Stomach (tissue), 9 donors: ENCODE measurements around the gene UGT1A7. TPM values are rescaled to one million over a fixed set of nuclear protein-coding genes. Genes with fewer than 3 reads are reported as not detected.

Experiments
- DNase-seq, 2 donors: peaks; one replicate each; pipeline versions ENCODE4 v3.0.0 to v3.0.0-alpha.2; 2013 to 2019
- H3K27ac ChIP-seq, 5 donors: fragments of 200-600 bp in 4 of 5; sonication (generic) in 4 of 5; one replicate each; pipeline ENCODE4 v1.5.1; 2013 to 2019; ENCODE audit warnings: mild to moderate bottlenecking in 1 of 5, moderate library complexity in 1 of 5
- H3K27me3 ChIP-seq, 3 donors: fragments of 200-600 bp; sonication (generic); one replicate each; pipeline ENCODE4 v1.5.1; 2017 to 2019; ENCODE audit warnings: mixed run types in 1 of 3
- H3K36me3 ChIP-seq, 4 donors: fragments of 200-600 bp; sonication (generic); 1 replicate in 3 of 4; 2 replicates in 1 of 4; pipeline ENCODE4 v1.5.1; 2016 to 2019
- H3K4me1 ChIP-seq, 4 donors: fragments of 200-600 bp; sonication (generic); one replicate each; pipeline ENCODE4 v1.5.1; 2016 to 2019
- H3K4me3 ChIP-seq, 4 donors: fragments of 200-600 bp; sonication (generic) in 3 of 4; one replicate each; pipeline ENCODE4 v1.5.1; 2016 to 2019; ENCODE audit warnings: mild to moderate bottlenecking in 1 of 4
- H3K9me3 ChIP-seq, 4 donors: fragments of 200-600 bp; sonication (generic); one replicate each; pipeline ENCODE4 v1.5.1; 2016 to 2019
- EP300 ChIP-seq: sonication (generic); formaldehyde crosslinking; IDR thresholded peaks from one replicate; pipeline ENCODE4 v1.6.1; 2017; ENCODE audit warnings: antibody characterized with exemption
- POLR2A ChIP-seq, 4 donors: fragments of 450-650 bp; IDR thresholded peaks; one replicate each; pipeline ENCODE4 v1.6.1; 2016; ENCODE audit warnings: antibody characterized with exemption in 4 of 4, control low read depth in 2 of 4, mild to moderate bottlenecking in 1 of 4, moderate library complexity in 1 of 4
- POLR2AphosphoS5 ChIP-seq, 3 donors: sonication (generic); formaldehyde crosslinking; IDR thresholded peaks; one replicate each; pipeline ENCODE4 v1.6.1; 2016; ENCODE audit warnings: antibody characterized with exemption in 3 of 3
- WGBS, 5 donors: extraction: QIAGEN DNeasy Blood & Tissue Kit in 3 of 5; methylation state at CpG; one replicate each; pipeline versions ENCODE4 v1.1.5 to v1.1.7; 2013 to 2018; 5-methylcytosine and 5-hydroxymethylcytosine counted together
- intact Hi-C: fragments of 100-400 bp; cut with DNase I; formaldehyde crosslinking; loops from one replicate; pipeline ENCODE4 v1.15.1; 2023; ENCODE audit warnings: low total_unique reads
- polyA plus RNA-seq, 3 donors: library from polyadenylated mRNA; stranded (reverse); fragments of 200-250 nt; gene quantifications; one replicate each; pipeline ENCODE4 v1.2.3, GENCODE V29; 2013
- total RNA-seq, 5 donors: library from RNA; depleted of rRNA; stranded (reverse); fragments of >200 nt; gene quantifications; one replicate each; pipeline versions ENCODE4 v1.1.0 to v1.2.3, GENCODE V29; 2014 to 2016
- TF ChIP-seq, protein P1 (sequence below), 7 experiments: fragments of 450-650 bp in 4 of 7; fragments of 200-600 bp in 3 of 7; sonication (generic) in 3 of 7; IDR thresholded peaks; one replicate each; pipeline ENCODE4 v1.5.1; 2016 to 2019; ENCODE audit warnings: antibody characterized with exemption in 7 of 7, control low read depth in 2 of 7, mild to moderate bottlenecking in 1 of 7
- donor health status: healthy with polysubstance abuse.
- donor health status: Bipolar disorder and iron deficiency.
- donor health status: healthy.

UGT1A7 gene
- total and polyA plus RNA-seq, 8 donors, result 0.45 to 37.1 (median 3.6) TPM; not detected in 2

DNA sequence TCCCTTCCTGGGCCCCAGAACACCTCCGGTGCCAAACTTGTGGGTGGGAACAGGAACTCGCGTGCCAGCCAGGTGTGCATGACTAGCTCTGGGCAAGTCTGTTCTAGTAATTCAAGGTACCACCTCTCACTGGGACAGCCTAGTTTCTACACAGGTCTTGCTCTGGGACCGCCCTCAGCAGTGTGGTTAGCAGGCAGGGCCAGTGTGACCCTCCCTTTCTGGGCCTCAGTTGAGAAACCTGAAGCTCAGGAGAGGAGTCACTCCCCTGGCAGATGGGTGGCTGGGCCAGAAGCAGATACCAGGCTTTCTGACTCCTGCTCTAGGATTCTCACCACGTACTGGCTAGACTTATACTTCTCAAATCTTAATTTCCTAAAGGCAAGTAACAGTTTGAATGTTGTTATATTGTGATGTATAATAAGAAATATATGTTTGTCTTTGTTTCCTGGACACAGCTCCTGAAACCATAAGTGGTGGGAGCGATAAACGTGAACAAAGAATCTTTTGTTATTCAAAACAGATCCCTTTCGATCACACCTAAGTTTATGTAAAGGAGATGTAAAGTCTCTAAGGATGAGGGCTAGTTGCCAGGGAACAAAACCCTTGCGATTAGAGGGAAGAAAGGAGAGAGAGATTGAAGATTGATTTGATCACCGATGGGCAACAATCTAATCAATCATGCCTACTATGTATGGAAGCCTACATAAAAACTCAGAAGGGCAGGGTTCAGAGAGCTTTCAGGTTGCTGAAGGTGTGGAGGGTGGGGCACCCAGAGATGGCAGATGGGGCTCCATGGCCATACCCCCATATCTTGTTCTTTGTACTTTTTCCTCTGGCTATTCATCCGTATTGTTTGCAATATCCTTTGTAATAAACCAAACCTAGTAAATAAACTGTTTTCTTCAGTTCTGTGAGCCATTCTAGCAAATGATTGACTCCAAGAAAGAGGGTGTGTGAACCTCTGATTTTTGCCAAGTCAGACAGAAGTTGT, 10.0 kb downstream of the UGT1A7 start:
- no peaks in the 10 kb centered on the region for H3K9me3 ChIP-seq
- TF ChIP-seq POLR2A (IDR thresholded peaks at IDR 0.05), result peak in 1 of 4 donors; percentile 53
- TF ChIP-seq POLR2AphosphoS5 (IDR thresholded peaks at IDR 0.05), result peak in 2 of 3 donors; percentile 75 to 79
- no peak for TF ChIP-seq EP300
- TF ChIP-seq, protein P1, sequence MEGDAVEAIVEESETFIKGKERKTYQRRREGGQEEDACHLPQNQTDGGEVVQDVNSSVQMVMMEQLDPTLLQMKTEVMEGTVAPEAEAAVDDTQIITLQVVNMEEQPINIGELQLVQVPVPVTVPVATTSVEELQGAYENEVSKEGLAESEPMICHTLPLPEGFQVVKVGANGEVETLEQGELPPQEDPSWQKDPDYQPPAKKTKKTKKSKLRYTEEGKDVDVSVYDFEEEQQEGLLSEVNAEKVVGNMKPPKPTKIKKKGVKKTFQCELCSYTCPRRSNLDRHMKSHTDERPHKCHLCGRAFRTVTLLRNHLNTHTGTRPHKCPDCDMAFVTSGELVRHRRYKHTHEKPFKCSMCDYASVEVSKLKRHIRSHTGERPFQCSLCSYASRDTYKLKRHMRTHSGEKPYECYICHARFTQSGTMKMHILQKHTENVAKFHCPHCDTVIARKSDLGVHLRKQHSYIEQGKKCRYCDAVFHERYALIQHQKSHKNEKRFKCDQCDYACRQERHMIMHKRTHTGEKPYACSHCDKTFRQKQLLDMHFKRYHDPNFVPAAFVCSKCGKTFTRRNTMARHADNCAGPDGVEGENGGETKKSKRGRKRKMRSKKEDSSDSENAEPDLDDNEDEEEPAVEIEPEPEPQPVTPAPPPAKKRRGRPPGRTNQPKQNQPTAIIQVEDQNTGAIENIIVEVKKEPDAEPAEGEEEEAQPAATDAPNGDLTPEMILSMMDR (IDR thresholded peaks at IDR 0.05), result no peak
- no peaks in the 10 kb centered on the region for H3K36me3 ChIP-seq
- DNase-seq, result peak; percentile 46 to 75
- H3K27ac ChIP-seq, result peak overlapping the region; percentile 64 to 82 (median 76)
- WGBS, 5 donors, result 32 to 55% (median 47%) methylated on average over 10 to 11 of the region's 11 CpGs
- peak overlapping the region in 2 of 4 donors; percentile 12 to 38 for H3K4me3 ChIP-seq
- H3K27me3 ChIP-seq, result no peaks in the 10 kb centered on the region
- peaks cover 0 to 31% (median 17%) of the 10 kb centered on the region in 4 donors for H3K4me1 ChIP-seq
- intact Hi-C loops, result no loop called here

- peak within 1 kb of the TSS; percentile 64 to 86 (median 76) for H3K27ac ChIP-seq
- H3K4me1 ChIP-seq, result peaks cover 0 to 31% (median 17%) of the 10 kb centered on the region in 4 donors
- TF ChIP-seq POLR2AphosphoS5 (IDR thresholded peaks at IDR 0.05), result no peak
- no peak for TF ChIP-seq EP300
- TF ChIP-seq, protein P1 (IDR thresholded peaks at IDR 0.05), result no peak
- TF ChIP-seq POLR2A (IDR thresholded peaks at IDR 0.05), result no peak
- intact Hi-C loops, result no loop called here
- peak in 1 of 2 donors; percentile 12 for DNase-seq
- no peaks in the 10 kb centered on the region for H3K36me3 ChIP-seq
- 35 to 62% (median 39%) methylated on average over 4 of the region's 4 CpGs for WGBS, 5 donors
- H3K9me3 ChIP-seq, result no peaks in the 10 kb centered on the region
- H3K27me3 ChIP-seq, result no peaks in the 10 kb centered on the region
- H3K4me3 ChIP-seq, result peak within 1 kb of the TSS in 3 of 4 donors; percentile 23 to 38 (median 30)
Measured at GRCh38 chr2:233692648-233693047, 10.9 kb downstream of the UGT1A7 start, which contains the start of gene UGT1A6. Gene UGT1A6 (plus strand): TSS chr2:233692890. CDS start chr2:233693005, 115 bp downstream.

GRCh38 chr2:233693963-233694362, 12.3 kb downstream of the UGT1A7 start:
- H3K9me3 ChIP-seq, result no peaks in the 10 kb centered on the region
- TF ChIP-seq EP300 (no peak), POLR2AphosphoS5 (IDR thresholded peaks at IDR 0.05) (no peak), POLR2A (IDR thresholded peaks at IDR 0.05) (no peak)
- TF ChIP-seq, protein P1 (IDR thresholded peaks at IDR 0.05), result no peak
- H3K36me3 ChIP-seq, result no peaks in the 10 kb centered on the region
- no peak for DNase-seq
- H3K27me3 ChIP-seq, result no peaks in the 10 kb centered on the region
- intact Hi-C loops, result no loop called here
- H3K27ac ChIP-seq, result peak overlapping the region; percentile 52 to 82 (median 71)
- WGBS, 5 donors, result 40 to 75% (median 68%) methylated on average over 6 of the region's 6 CpGs
- H3K4me1 ChIP-seq, result peaks cover 0 to 29% (median 17%) of the 10 kb centered on the region in 4 donors
- H3K4me3 ChIP-seq, result peak overlapping the region in 3 of 4 donors; percentile 23 to 38 (median 30)

- Histone ChIP-seq H3K4me3 (no peak overlapping the region), H3K36me3 (no peaks in the 10 kb centered on the region), H3K4me1 (peaks cover 0 to 13% (median 4%) of the 10 kb centered on the region in 4 donors), H3K27me3 (no peaks in the 10 kb centered on the region), H3K9me3 (no peaks in the 10 kb centered on the region), H3K27ac (peak overlapping the region; percentile 5 to 79 (median 76))
- TF ChIP-seq EP300 (no peak), POLR2AphosphoS5 (IDR thresholded peaks at IDR 0.05) (no peak), POLR2A (IDR thresholded peaks at IDR 0.05) (no peak)
- TF ChIP-seq, protein P1 (IDR thresholded peaks at IDR 0.05), result no peak
- WGBS, 5 donors, result 74 to 90% (median 80%) methylated on average over 4 of the region's 4 CpGs
- no peak for DNase-seq
- intact Hi-C loops, result no loop called here
Measured at GRCh38 chr2:233698740-233699139, 17.0 kb downstream of the UGT1A7 start.
